GM18520 (cell line): Measurements from ENCODE around the gene AGBL5.

ENCODE experiments used
- ATAC-seq: cut with Tn5 transposase; IDR thresholded peaks from one replicate; pipeline ENCODE4 v1.9.1; 2021; ENCODE audit not compliant: unreplicated experiment

The AGBL5 gene

DNA sequence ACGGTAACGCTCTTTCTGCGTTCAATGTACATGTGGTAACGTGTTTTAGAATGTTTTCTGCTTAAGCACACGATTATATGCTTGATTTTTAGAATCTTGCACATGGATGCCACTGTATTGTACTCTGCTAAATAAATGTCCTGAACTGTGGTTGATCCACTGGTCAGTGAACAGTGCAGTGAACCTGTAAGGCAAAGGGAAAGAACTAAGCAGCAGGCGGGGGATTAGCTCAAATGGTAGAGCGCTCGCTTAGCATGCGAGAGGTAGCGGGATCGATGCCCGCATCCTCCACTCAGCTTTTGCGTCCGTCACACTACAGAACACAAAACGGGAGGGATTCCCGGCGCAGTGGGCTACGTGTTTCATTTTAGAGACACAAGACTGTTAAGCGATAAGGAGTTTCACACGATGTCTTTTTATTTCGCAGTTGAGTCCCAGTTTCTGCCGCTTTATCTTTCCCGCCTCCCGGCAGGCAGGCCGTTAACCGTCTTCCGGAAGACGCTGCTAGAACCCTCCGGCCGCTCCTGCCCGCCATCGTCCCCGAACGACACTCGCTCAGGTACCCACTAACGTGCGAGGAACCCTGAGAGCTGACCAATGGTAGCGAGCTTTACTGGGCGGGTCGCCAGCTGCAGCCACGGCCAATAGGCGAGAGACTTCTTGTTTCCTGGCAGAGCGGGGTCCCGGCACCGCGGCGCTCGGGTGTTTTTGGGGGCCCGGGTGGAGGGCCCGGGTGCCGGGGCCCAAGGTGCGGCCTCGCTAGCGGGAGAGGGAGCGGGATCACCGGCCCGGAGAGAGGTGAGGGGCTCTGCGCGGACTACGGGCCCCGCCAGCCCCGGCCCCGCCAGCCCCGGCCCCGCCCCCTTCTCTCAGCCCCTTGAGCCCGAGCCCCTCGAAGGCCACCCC is at the start of gene AGBL5:
AGBL5 (plus strand) TSS at position 673 of the 906 bp plus-strand sequence. CDS start 1,291 bp downstream, outside the sequence.
- ATAC-seq = peak; percentile 51

DNA sequence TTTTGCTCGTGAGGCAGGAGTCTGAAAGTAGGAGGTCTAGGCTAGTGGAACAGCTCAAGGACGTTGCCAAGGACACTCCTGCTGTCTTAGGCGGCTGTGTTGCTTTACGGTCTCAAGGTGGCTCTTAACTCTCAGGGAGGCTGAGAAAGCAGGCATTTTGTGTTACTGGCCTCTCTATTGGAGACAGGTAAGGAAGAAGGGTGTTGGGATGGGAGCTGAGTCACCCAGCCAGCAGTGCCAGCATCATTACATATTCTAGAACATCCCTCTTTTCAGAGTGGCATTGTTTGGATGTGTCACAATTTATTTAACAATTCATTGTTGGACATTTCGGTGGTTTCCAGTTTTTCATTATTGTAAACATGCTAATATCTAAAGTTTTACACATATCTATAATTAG is 49.5 kb upstream of the AGBL5 start:
- no peak for ATAC-seq

- no peak for ATAC-seq
Observed at GRCh38 chr2:27003007-27003406, 48.5 kb upstream of the AGBL5 start.

DNA sequence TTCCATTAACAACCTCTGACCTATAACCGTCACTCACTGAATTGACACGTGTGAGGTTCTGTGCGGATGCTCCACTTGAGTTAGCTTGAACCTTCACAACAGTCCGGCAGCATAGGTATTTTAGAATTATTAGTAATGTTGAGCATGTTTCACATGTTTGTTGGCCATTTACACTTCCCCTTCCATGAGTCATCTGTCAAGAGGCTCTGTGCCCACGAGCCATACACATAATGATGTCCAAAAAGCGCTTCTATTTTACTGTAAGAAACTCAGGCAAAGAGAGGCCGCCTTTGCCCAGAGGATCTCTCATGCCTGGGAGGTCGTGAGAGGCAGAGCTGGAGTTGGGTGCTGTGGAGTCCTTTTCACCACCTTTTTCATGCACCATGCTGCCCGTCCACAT is 47.6 kb upstream of the AGBL5 start:
- ATAC-seq = no peak

GRCh38 chr2:27006602-27007415 is 44.7 kb upstream of the AGBL5 start:
- no peak for ATAC-seq

DNA sequence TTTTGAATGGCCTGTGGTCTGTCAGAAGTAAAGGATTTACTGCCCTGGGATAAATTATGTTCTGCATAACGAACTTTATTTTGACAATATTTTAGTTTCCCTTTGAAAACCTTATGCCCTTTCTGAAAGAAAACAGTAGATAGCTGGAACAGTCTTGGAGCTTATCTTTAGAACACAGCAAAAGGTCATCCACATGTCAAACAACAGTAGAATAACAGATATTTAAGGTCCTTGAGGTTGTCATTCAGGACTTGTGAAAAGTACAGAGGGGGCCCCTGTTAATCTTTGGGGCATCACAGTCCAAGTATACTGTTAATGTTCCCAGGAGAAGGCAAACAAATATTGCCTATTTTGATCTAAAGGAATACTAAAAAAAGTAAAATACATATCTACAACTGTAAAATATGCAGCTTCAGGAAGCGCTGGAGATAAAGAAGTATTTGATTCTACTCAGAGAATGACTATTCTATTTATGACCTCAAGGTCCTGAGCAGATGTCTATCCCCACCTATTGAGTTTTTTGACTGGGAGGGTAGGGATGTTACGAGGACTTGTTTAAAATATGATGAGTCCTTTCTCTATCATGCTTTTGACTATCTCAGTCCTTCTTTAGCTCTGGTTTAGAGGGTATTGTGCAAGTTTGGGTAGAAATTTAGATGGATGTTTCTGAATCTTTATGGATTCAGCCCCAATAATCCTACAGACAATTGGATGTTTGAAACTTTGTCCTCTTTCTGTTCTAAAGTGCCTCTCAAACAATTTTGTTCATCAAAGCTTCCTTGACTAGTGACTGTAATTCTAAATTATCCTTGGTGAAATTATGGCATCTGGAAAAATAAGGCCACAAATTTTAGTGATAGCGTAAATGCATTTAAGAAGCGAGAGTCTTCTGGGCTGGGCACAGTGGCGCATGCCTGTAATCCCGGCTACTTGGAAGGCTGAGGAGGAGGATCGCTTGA is 43.8 kb upstream of the AGBL5 start:
- no peak for ATAC-seq

GRCh38 chr2:27008678-27009077 is 42.8 kb upstream of the AGBL5 start:
- no peak for ATAC-seq

GRCh38 chr2:27009083-27009482 is 42.4 kb upstream of the AGBL5 start:
- no peak for ATAC-seq

DNA sequence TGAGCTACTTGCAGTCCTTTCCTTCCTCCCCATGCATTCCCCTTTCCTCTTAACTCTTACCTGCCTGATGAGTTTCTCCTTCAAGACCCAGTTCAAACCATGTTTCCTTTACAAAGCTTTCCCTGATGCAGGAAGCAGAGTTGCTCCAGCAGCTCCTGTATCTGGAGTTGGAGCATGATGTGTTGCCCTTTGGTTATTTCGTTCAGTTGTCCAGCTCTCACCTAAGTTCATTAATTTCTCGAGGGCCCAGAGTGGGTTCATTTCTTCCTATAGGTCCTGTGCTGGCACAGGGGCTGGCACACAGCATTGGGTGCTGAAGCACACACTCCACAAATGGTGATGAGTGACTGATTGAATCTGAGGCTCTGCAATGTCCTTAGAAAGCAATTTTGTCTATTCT is 41.8 kb upstream of the AGBL5 start:
- ATAC-seq = no peak

- ATAC-seq = no peak
Observed at GRCh38 chr2:27010139-27010538, 41.3 kb upstream of the AGBL5 start.

GRCh38 chr2:27013738-27014137 is 37.7 kb upstream of the AGBL5 start:
- no peak for ATAC-seq

DNA sequence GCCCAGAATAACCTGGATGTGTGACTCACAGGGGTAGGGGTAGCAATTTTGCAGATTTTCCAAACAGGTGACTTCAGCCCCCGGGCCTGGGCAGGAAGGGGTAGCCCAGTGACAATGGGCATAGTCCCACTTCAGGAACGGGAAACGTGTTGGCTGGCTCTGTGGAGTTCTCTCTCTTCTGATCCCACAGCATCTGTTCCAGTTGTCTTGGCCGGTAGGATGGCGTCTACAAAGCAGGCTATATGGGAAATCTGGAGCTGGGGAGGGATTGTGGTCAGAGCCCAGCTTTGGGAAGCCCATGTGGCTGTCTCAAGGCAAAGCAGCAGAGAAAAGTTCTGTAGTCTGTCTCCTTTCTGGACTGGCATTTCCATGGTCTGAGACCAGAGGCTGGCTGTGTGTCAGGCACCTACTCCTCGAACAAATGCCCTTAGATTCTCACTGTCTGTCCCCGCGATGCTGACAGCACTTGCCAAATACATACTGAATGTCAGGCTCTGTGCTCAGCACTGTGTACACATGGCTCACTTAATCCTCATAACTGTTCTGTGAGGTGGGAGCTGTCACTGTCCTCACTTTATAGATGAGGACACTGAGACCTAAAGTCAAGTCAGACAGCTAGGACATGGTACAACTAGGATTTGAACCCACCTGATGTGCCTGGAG is 36.6 kb upstream of the AGBL5 start:
- ATAC-seq = no peak

- no peak for ATAC-seq
Observed at GRCh38 chr2:27016801-27017325, 34.6 kb upstream of the AGBL5 start.

GRCh38 chr2:27018142-27018541 is 33.3 kb upstream of the AGBL5 start:
- ATAC-seq = no peak

- ATAC-seq = no peak
Observed at GRCh38 chr2:27019459-27019858, 32.0 kb upstream of the AGBL5 start.

GRCh38 chr2:27019931-27020855 is 31.3 kb upstream of the AGBL5 start:
- no peak for ATAC-seq

GRCh38 chr2:27021253-27022049 is 30.0 kb upstream of the AGBL5 start:
- ATAC-seq = no peak

DNA sequence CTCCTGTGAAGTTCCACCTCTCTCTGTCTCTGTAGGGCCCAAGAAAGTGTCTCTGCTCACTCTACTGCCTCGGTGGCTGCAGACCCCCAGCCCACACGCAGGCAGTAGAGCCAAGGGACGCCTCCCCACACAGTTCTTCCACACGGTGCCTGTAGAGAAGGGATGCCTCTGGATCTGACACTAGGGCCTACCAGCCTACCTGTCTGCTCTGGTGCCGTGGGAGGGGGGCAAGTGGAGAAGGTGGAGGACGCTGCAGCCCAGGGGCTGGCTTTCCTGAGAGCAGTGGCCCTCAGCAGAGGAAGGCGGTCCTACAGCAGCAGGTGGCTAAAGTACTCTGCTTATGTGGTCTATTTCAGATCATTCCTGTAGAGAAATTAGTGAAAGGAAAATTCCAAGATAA is 27.7 kb upstream of the AGBL5 start:
- no peak for ATAC-seq
